GM12874 (cell line): ENCODE results near the gene FAM131A.

Experiments
- CTCF ChIP-seq: IDR thresholded peaks from 2 replicates; pipeline ENCODE4 v1.5.1; 2011; ENCODE audit warnings: low read depth, mild to moderate bottlenecking, control low read depth, low read length, moderate library complexity; ENCODE audit not compliant: insufficient read depth

The FAM131A gene

GRCh38 chr3:184377882-184378445, 40.6 kb downstream of the FAM131A start, which contains the start of gene THPO:
TSS of gene THPO (minus strand) at chr3:184378207. CDS start at chr3:184376259, 1,948 bp downstream.
- TF ChIP-seq CTCF = no peak

GRCh38 chr3:184378651-184379357, 41.4 kb downstream of the FAM131A start:
- TF ChIP-seq CTCF = no peak

GRCh38 chr3:184379358-184380184, 42.2 kb downstream of the FAM131A start, which contains the start of gene CHRD:
TSS of gene CHRD (plus strand) at chr3:184380054. CDS start at chr3:184380319, 265 bp downstream.
- TF ChIP-seq CTCF = no peak

DNA sequence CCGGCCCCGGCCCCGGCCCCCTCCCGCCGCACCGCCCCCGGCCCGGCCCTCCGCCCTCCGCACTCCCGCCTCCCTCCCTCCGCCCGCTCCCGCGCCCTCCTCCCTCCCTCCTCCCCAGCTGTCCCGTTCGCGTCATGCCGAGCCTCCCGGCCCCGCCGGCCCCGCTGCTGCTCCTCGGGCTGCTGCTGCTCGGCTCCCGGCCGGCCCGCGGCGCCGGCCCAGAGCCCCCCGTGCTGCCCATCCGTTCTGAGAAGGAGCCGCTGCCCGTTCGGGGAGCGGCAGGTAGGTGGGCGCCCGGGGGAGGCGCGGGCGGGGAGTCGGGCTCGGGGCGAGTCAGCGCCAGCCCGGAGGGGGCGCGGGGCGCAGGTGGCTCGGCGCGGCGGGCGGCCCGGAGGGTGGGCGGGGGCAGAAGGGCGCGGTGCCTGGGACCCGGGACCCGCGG, 42.8 kb downstream of the FAM131A start:
- TF ChIP-seq CTCF = no peak

DNA sequence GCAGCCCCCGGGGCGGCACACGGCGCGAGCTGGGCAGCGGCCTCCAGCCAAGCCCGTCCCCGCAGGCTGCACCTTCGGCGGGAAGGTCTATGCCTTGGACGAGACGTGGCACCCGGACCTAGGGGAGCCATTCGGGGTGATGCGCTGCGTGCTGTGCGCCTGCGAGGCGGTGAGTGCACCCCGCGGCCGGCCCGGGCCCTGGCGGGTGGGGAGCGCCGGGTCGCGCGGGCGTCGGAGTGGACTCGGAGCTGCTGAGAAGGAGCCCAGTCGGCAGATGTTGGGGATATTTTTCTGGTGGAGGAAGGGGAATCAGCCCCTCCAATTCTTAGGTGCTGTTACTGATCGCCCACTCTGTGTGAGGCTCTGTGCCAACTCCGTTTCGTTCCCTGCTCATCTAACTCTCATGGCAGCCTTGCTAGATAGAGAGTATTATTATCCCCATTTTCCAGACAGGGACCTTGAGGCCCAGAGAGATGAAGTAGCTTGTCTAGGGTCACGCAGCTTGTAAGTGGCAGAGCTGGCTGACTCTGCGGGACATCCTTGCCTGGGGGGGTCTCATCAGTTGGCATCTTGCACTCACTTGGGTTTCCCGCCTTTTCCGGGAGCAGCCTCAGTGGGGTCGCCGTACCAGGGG, 43.3 kb downstream of the FAM131A start:
- TF ChIP-seq CTCF = no peak

DNA sequence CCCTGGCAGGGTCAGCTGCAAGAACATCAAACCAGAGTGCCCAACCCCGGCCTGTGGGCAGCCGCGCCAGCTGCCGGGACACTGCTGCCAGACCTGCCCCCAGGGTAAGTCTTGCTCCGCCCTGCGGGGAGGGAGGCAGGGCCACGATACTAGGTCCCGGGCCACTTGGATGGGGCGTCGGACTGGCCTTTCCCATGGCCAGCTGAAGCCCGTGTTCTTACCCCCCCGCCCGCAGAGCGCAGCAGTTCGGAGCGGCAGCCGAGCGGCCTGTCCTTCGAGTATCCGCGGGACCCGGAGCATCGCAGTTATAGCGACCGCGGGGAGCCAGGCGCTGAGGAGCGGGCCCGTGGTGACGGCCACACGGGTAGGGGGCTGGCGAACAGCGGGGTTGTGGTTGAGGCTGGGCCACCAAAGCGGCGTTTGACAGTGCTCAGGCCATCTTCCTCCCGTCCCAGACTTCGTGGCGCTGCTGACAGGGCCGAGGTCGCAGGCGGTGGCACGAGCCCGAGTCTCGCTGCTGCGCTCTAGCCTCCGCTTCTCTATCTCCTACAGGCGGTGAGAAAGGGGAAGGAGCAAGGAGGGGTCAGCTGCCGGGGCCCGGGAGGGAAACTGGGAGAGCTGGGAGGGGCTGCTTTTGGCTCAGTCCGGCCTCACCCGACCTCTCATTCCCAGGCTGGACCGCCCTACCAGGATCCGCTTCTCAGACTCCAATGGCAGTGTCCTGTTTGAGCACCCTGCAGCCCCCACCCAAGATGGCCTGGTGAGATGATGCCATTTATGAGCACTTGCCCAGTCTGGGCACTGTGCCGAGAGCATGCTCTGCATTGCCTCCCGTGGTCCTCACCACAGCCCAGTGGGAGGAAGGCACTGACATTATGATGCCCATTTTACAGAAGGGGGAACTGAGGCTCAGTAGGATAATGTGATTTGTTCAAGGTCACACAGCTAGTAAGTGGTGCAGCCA, 44.1 kb downstream of the FAM131A start:
- no peak for TF ChIP-seq CTCF
